ENCODE results near the gene SQOR.

Gene SQOR

DNA sequence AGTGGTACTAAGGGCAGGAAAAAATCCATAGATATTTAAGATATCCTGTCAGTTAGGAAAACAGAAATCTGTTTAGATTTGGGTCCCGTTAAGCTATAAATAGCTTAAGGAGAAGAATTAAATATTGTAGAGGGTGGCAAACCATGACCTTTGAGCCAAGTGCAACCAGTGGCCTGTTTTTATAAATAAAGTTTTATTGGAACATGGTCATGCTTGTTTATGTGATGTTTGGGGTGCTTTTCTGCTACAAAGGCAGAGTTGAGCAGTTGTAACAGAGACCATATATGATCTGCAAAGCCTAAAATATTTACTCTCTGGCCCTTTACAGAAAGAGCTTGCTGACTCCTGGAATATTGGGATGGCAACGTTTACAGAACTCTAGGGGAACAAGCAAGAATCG, 66.3 kb downstream of the SQOR start:
- H3K9me3 ChIP-seq (ENCODE audit: insufficient read depth, low read depth, low read length) = no peaks in the 10 kb centered on the region
- H3K9ac ChIP-seq (ENCODE audit: low read depth, low read length) = no peak overlapping the region
- H3K4me1 ChIP-seq (ENCODE audit: insufficient read depth, low read length) = peaks cover 4% of the 10 kb centered on the region; the same call in 1 of the 2 replicates
- no peak overlapping the region for H3K4me3 ChIP-seq (ENCODE audit: low read length)
- H3K27me3 ChIP-seq (ENCODE audit: insufficient read depth, low read length) = peaks cover 13% of the 10 kb centered on the region; the same call in 1 of the 2 replicates
- no peak overlapping the region for H3K27ac ChIP-seq (ENCODE audit: low read length)
- no peaks in the 10 kb centered on the region for H3K36me3 ChIP-seq (ENCODE audit: insufficient read depth, low read depth, low read length)

DNA sequence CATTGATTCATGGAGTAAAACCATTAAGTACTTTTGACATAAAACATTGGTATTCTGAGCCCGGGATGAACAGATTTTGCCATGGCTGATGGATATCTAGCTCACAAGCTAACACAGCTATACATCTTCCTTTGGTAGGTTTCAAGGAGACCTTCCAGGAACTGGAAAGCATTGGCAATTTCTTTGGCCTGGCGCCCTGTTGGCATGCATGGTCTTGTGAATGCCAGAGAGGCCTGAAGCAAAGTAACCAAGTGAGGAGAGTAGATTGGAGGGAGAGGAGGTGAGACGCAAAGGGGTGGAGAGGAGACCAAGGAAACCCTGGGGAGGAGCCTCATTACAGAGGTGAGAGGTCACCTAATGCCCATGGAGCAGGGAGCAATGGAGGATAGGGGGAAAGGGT, 67.2 kb downstream of the SQOR start:
- Histone ChIP-seq H3K9me3 (ENCODE audit: insufficient read depth, low read depth, low read length) (no peaks in the 10 kb centered on the region), H3K27me3 (ENCODE audit: insufficient read depth, low read length) (peaks cover 13% of the 10 kb centered on the region; the same call in 1 of the 2 replicates), H3K4me1 (ENCODE audit: insufficient read depth, low read length) (peaks cover 4% of the 10 kb centered on the region; the same call in 1 of the 2 replicates), H3K9ac (ENCODE audit: low read depth, low read length) (no peak overlapping the region), H3K36me3 (ENCODE audit: insufficient read depth, low read depth, low read length) (no peaks in the 10 kb centered on the region), H3K27ac (ENCODE audit: low read length) (no peak overlapping the region), H3K4me3 (ENCODE audit: low read length) (no peak overlapping the region)

DNA sequence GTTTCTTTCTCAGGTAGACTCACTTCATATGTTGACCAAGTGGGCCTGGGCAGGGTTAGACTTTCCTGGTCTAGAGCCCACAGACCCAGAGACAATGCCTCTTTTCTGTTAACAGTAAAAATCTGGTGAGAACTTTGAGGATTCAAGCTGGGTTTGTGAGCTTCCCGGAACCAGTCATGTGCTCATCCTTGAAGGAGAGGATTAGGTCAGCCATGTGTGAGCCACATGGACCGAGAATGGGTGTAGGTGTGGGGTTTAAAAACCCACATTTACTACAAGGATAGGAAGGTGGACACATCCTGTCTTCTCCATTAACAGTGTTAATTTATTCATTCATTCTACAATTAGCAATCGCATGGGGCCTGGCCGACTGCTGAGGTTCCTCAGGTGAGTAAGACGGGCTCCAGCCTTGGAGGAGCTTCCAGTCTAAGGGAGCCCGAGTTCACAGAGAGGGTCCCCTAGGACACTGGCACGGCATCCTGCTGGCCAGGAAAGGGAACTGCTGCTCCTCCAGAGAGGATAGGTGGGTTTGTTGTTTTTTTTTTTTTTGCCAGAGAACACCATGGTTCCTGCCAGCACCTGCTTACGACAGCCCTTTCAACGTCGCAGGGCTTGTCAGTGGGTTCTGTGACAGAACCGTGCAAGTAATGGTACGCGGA, 69.0 kb downstream of the SQOR start:
- peak overlapping the region; percentile 77; the same call in 1 of the 2 replicates for H3K9ac ChIP-seq (ENCODE audit: low read depth, low read length)
- H3K27me3 ChIP-seq (ENCODE audit: insufficient read depth, low read length) = peaks cover 13% of the 10 kb centered on the region; the same call in 1 of the 2 replicates
- no peaks in the 10 kb centered on the region for H3K9me3 ChIP-seq (ENCODE audit: insufficient read depth, low read depth, low read length)
- H3K27ac ChIP-seq (ENCODE audit: low read length) = peak overlapping the region; percentile 15
- peak overlapping the region; percentile 97 for H3K4me3 ChIP-seq (ENCODE audit: low read length)
- peaks cover 4% of the 10 kb centered on the region; the same call in 1 of the 2 replicates for H3K4me1 ChIP-seq (ENCODE audit: insufficient read depth, low read length)
- H3K36me3 ChIP-seq (ENCODE audit: insufficient read depth, low read depth, low read length) = no peaks in the 10 kb centered on the region

DNA sequence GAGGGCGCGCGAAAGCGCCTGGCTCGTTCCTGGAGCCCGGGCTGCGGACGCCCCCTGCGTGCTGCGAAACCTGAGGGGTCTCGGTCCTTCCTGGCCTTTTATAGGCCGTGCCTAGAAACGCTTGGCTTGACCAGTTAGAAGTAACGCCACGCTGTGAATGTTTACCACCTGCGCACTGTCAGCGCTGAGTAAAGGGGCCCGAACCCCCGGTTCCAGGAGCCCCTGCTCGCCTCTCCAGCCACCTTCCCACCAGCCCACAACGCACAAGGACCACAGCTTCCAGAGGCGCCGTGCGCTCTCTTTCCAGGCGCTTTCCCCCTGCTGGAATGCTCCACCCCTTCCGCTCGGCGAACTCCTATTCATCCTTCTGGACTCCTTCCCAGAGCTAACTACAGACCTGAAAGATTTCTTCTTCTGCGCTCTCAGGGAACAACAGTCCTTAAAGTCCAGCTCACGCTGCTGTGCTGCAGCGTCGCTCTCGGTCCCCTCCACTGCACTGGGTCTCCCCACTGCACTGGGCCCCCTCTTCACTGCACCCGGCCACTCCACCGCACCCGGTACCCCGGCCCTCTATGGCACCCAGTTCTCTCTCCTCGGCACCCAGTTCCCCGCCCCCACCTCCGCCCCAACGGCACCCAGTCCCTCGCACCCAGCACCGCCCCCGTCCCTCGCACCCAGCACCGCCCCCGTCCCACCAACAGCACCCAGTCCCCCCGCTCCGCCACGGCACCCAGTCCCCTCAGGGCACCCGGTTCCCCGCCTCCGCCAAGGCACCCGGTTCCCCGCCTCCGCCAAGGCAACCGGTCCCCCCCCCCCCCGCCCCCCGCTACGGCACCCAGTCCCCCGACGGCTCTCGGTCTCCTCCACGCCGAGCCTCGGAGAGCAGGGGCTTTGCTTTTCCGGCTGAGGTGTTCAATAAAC, 69.8 kb downstream of the SQOR start:
- Histone ChIP-seq H3K27ac (ENCODE audit: low read length) (peak overlapping the region; percentile 15), H3K9me3 (ENCODE audit: insufficient read depth, low read depth, low read length) (no peaks in the 10 kb centered on the region), H3K9ac (ENCODE audit: low read depth, low read length) (peak overlapping the region; percentile 78; the same call in 1 of the 2 replicates), H3K36me3 (ENCODE audit: insufficient read depth, low read depth, low read length) (no peaks in the 10 kb centered on the region), H3K4me3 (ENCODE audit: low read length) (peak overlapping the region; percentile 97), H3K27me3 (ENCODE audit: insufficient read depth, low read length) (peaks cover 13% of the 10 kb centered on the region; the same call in 1 of the 2 replicates), H3K4me1 (ENCODE audit: insufficient read depth, low read length) (peaks cover 4% of the 10 kb centered on the region; the same call in 1 of the 2 replicates)

DNA sequence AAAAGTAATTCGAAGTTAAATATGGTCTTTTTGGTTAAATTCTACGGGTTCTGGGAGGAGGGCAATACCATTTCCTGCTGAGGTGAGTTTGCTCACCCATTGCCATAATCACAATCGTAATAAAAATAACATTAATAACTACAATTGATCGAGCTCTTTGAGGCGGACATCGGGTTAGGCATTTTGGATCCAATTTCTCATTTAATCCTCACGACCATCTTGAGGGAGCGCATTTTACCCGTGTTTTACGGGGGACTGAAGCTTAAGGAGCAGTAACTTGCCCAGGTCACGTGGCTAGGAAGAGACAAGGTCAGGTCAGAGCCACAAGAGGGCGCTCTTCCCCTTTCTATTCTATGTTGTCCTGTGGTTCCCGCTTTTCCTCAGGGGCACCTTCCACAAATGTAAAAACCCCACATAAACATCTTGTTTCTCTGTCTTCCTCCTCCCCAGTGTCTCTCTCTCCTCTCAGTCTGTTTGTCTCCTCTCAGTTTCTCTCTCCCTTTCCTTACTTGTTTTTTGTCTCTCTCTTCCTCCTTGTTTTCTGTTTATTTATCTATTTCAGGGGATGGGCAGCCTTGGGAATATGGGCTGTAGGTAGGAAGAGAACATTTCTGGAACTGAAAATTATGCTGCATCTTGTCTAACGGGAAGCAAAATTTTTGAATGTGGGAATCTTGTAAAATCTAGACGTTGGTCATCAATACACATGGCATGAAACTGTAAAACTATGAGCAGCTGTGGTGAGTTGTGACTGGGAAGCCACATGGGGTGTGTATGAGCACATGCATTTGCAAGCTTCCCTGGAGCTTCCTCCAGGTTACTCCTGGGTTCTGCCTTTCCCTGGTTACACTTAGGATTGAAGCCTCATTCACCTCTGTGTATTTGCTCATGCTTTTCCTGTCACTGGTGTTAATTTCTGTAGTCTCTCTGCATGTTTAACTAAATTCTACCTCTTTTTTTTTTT, 71.0 kb downstream of the SQOR start:
- H3K9ac ChIP-seq (ENCODE audit: low read depth, low read length) = peak overlapping the region; percentile 78
- no peak overlapping the region for H3K27ac ChIP-seq (ENCODE audit: low read length)
- peak overlapping the region; percentile 97 for H3K4me3 ChIP-seq (ENCODE audit: low read length)

DNA sequence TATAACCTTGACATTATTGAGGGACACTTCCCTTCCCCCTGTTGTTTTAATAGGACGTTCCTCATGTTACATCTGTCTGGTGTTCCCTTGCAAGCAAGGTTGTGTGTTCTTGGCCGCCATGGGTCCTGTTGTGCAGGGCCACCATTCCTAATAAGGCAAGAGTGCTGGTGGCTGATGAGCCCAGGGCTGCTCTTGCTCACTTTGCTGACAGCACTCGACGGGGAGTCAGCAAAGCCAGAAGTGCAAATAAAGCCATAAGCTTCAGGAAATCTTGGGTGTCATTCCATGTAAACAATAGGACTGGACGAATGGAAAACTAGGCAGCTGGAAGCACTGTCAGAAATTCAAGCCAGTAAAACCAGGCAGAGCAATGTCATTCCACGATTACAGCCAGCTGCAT, 75.8 kb downstream of the SQOR start:
- Histone ChIP-seq H3K9ac (ENCODE audit: low read depth, low read length) (no peak overlapping the region), H3K4me1 (ENCODE audit: insufficient read depth, low read length) (peaks cover 4% of the 10 kb centered on the region; the same call in 1 of the 2 replicates), H3K4me3 (ENCODE audit: low read length) (no peak overlapping the region)

More for the DNA sequence above, 71.0 kb downstream of the SQOR start:
- Histone ChIP-seq H3K36me3 (ENCODE audit: insufficient read depth, low read depth, low read length) (no peaks in the 10 kb centered on the region), H3K9me3 (ENCODE audit: insufficient read depth, low read depth, low read length) (no peaks in the 10 kb centered on the region), H3K27me3 (ENCODE audit: insufficient read depth, low read length) (peaks cover 13% of the 10 kb centered on the region; the same call in 1 of the 2 replicates), H3K4me1 (ENCODE audit: insufficient read depth, low read length) (peaks cover 4% of the 10 kb centered on the region; the same call in 1 of the 2 replicates)

DNA sequence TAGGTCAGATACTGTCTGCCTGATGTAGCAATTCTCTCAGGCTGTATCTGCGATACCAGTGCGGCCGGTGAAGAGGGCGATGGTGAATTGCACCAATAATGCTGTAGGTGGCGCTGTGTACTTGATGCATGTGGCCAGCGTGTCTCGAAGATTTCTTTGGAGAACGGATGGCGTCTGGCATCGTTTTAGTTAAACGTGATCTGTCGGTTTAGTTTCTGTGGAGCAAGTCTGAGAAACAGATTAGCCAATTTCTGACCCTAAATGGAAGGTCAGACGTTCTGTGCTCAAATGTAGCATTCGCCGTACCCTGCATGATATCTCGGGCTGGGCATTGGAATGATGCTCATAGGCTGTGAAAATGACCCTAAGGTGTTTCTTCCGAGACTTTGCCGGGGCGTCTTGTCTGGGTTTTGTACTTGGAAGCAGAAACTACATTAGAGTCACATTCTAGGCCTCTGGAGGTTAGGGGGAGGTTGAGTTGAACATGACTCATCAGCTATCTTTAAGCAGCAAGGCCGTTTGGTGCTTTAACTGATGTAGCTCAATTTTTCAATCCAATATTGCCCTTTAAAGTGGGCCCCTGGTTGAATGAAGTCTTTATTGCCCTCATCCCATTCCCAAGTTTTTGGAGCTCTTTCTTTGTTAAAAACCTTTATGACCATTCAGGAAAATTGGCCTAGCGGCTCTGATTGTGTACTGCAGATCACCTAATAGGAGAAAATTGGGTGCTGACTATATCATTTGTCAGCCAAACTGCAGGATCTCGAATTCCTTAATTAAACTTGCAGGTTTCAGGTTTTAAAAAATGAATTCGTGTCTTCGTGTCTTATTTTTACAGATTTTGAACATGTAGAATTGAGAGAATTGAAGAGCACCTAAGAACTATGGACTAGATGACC, 80.0 kb downstream of the SQOR start:
- H3K27ac ChIP-seq (ENCODE audit: low read length) = no peak overlapping the region
- no peaks in the 10 kb centered on the region for H3K9me3 ChIP-seq (ENCODE audit: insufficient read depth, low read depth, low read length)
- no peaks in the 10 kb centered on the region for H3K4me1 ChIP-seq (ENCODE audit: insufficient read depth, low read length)
- H3K4me3 ChIP-seq (ENCODE audit: low read length) = 0 out of 2 replicates have a peak overlapping the region, but pooled peaks have one; percentile 17
- H3K9ac ChIP-seq (ENCODE audit: low read depth, low read length) = no peak overlapping the region
- peaks cover 6% of the 10 kb centered on the region; the same call in 1 of the 2 replicates for H3K27me3 ChIP-seq (ENCODE audit: insufficient read depth, low read length)
- H3K36me3 ChIP-seq (ENCODE audit: insufficient read depth, low read depth, low read length) = no peaks in the 10 kb centered on the region

More for the DNA sequence above, 75.8 kb downstream of the SQOR start:
- no peak overlapping the region for H3K27ac ChIP-seq (ENCODE audit: low read length)
- peaks cover 6% of the 10 kb centered on the region; the same call in 1 of the 2 replicates for H3K27me3 ChIP-seq (ENCODE audit: insufficient read depth, low read length)
- H3K9me3 ChIP-seq (ENCODE audit: insufficient read depth, low read depth, low read length) = no peaks in the 10 kb centered on the region
- no peaks in the 10 kb centered on the region for H3K36me3 ChIP-seq (ENCODE audit: insufficient read depth, low read depth, low read length)

DNA sequence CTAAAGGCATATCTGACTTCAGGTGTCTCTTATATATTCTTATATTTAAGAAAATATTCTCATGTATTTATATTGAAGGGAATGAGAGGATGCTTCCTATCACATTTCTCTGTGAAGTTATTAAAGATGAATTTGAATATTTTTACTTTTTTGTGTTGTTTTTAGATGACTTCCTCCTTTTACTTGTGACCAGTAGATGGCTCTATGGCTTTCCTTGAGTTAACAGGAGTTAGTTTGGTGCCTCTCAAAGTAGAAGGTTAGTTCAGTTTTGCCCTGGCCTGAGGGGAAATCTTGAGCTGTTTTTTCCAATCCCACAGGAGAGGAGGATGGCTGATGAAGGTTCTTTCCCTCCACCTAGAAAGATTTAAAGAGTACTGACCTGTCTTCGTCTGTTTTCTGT, 80.7 kb downstream of the SQOR start:
- H3K4me3 ChIP-seq (ENCODE audit: low read length) = no peak overlapping the region
- H3K9ac ChIP-seq (ENCODE audit: low read depth, low read length) = no peak overlapping the region
- H3K36me3 ChIP-seq (ENCODE audit: insufficient read depth, low read depth, low read length) = no peaks in the 10 kb centered on the region
- no peak overlapping the region for H3K27ac ChIP-seq (ENCODE audit: low read length)
- peaks cover 6% of the 10 kb centered on the region; the same call in 1 of the 2 replicates for H3K27me3 ChIP-seq (ENCODE audit: insufficient read depth, low read length)
- H3K9me3 ChIP-seq (ENCODE audit: insufficient read depth, low read depth, low read length) = no peaks in the 10 kb centered on the region
- no peaks in the 10 kb centered on the region for H3K4me1 ChIP-seq (ENCODE audit: insufficient read depth, low read length)

DNA sequence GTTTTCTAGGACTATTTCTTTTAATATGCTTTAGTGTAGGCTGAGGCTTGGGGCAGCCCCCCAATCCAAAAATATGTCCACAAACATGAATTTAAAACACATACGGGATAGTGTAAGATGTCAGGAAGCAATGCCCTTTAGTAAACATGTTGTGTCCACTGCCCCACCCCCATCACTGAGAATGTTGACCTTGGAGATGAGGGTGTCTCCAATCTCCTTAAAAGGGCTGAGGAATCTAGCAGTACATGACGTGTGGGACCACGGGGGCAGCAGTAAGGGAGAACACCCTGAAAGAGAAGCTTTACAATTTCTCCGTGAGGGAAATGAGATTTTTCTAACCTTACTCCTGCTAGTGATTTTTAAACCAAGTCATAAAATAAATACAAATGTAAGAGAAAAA, 84.7 kb downstream of the SQOR start:
- Histone ChIP-seq H3K27ac (ENCODE audit: low read length) (no peak overlapping the region), H3K27me3 (ENCODE audit: insufficient read depth, low read length) (peaks cover 6% of the 10 kb centered on the region; the same call in 1 of the 2 replicates), H3K9ac (ENCODE audit: low read depth, low read length) (no peak overlapping the region), H3K36me3 (ENCODE audit: insufficient read depth, low read depth, low read length) (no peaks in the 10 kb centered on the region), H3K4me1 (ENCODE audit: insufficient read depth, low read length) (0 out of 2 replicates have a peak, but pooled peaks cover 6% of the 10 kb centered on the region), H3K4me3 (ENCODE audit: low read length) (no peak overlapping the region), H3K9me3 (ENCODE audit: insufficient read depth, low read depth, low read length) (no peaks in the 10 kb centered on the region)

DNA sequence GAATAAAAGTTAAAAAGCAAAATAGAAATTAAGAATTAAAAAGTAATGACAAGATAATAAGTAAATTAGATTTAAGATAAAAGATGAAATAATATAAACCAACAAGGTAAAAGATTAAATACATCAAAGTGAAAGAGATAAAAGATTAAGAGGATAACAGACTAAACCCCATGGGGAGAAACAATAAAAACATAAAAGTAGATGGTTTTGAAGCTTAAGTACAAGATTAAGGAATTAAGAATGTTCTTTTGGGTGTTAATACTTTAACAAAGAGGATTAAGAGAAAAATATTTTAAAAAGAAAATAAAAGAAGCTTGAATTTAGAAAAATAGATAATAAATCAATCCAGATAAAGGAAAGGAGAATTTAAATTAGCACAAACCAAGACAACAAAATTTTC, 85.4 kb downstream of the SQOR start:
- H3K9ac ChIP-seq (ENCODE audit: low read depth, low read length) = no peak overlapping the region
- H3K27ac ChIP-seq (ENCODE audit: low read length) = no peak overlapping the region
- no peaks in the 10 kb centered on the region for H3K27me3 ChIP-seq (ENCODE audit: insufficient read depth, low read length)
- no peaks in the 10 kb centered on the region for H3K36me3 ChIP-seq (ENCODE audit: insufficient read depth, low read depth, low read length)
- 0 out of 2 replicates have a peak, but pooled peaks cover 6% of the 10 kb centered on the region for H3K4me1 ChIP-seq (ENCODE audit: insufficient read depth, low read length)
- H3K9me3 ChIP-seq (ENCODE audit: insufficient read depth, low read depth, low read length) = no peaks in the 10 kb centered on the region
- no peak overlapping the region for H3K4me3 ChIP-seq (ENCODE audit: low read length)

Measured in iPS-20b (cell line).